ENCODE results near the gene CLIC4. TPM values are rescaled to one million over a fixed set of nuclear protein-coding genes. Genes with fewer than 3 reads are reported as not detected.

The CLIC4 gene
- polyA plus RNA-seq, 1 donor (not counting 4 experiments of a cell fraction or from before 2014, with no cell fraction given), result 130 TPM

GRCh38 chr1:24773618-24774017, 28.4 kb downstream of the CLIC4 start:
- Histone ChIP-seq H3K4me1 (ENCODE audit: control insufficient read depth, extremely low read depth, insufficient read depth, low read length) (peaks cover 22% of the 10 kb centered on the region), H2AFZ (ENCODE audit: control insufficient read depth, low read length) (no peak overlapping the region), H3K9me1 (ENCODE audit: control insufficient read depth, extremely low read depth, insufficient read depth, low read length) (peaks cover 3% of the 10 kb centered on the region), H3K4me3 (ENCODE audit: control insufficient read depth in 2 of 3, extremely low read depth in 1 of 3, insufficient read depth in 2 of 3, low read depth in 1 of 3, low read length in 3 of 3) (no peak overlapping the region), H3K9ac (ENCODE audit: control insufficient read depth, extremely low read depth, insufficient read depth, low read length) (no peak overlapping the region), H3K27me3 (ENCODE audit: control insufficient read depth, extremely low read depth, insufficient read depth, low read length) (no peaks in the 10 kb centered on the region), H4K20me1 (ENCODE audit: control insufficient read depth, extremely low read depth, insufficient read depth, low read length) (peaks cover 5% of the 10 kb centered on the region), H3K36me3 (ENCODE audit: control insufficient read depth in 2 of 2, extremely low read depth in 1 of 2, insufficient read depth in 2 of 2, low read length in 2 of 2) (peaks cover 0 to 3% of the 10 kb centered on the region in 2 experiments), H3K79me2 (ENCODE audit: control insufficient read depth, insufficient read depth, low read length) (peaks cover 76% of the 10 kb centered on the region), H3K4me2 (ENCODE audit: control insufficient read depth, extremely low read depth, insufficient read depth, low read depth, low read length) (no peak overlapping the region), H3K27ac (ENCODE audit: control insufficient read depth, insufficient read depth, low read length) (no peak overlapping the region), H3K9me3 (ENCODE audit: control insufficient read depth, low read depth, low read length) (no peaks in the 10 kb centered on the region)
- no peak for DNase-seq (ENCODE audit: low read depth, low spot score)
- no peak for FAIRE-seq
- dilution Hi-C loops (cut with MboI; ENCODE audit: extremely low pct_ligation_motif_present, low sequenced_read_pairs), result no loop called here
- no peak for TF ChIP-seq CTCF (optimal IDR thresholded peaks at IDR 0.05 in 1 of 3, IDR thresholded peaks at IDR 0.05 in 1 of 3, conservative IDR thresholded peaks at IDR 0.05 in 1 of 3; ENCODE audit: extremely low read depth in 1 of 3, insufficient read depth in 2 of 3, low read length in 3 of 3)
- no peak for TF ChIP-seq EZH2 (IDR thresholded peaks at IDR 0.05; ENCODE audit: low read length)

GRCh38 chr1:24775348-24775747, 30.1 kb downstream of the CLIC4 start:
- TF ChIP-seq EZH2 (IDR thresholded peaks at IDR 0.05; ENCODE audit: low read length) (no peak), CTCF (optimal IDR thresholded peaks at IDR 0.05 in 1 of 3, IDR thresholded peaks at IDR 0.05 in 1 of 3, conservative IDR thresholded peaks at IDR 0.05 in 1 of 3; ENCODE audit: extremely low read depth in 1 of 3, insufficient read depth in 2 of 3, low read length in 3 of 3) (no peak)
- Histone ChIP-seq H3K4me3 (ENCODE audit: control insufficient read depth in 2 of 3, extremely low read depth in 1 of 3, insufficient read depth in 2 of 3, low read depth in 1 of 3, low read length in 3 of 3) (no peak overlapping the region), H3K9me3 (ENCODE audit: control insufficient read depth, low read depth, low read length) (no peaks in the 10 kb centered on the region), H3K36me3 (ENCODE audit: control insufficient read depth in 2 of 2, extremely low read depth in 1 of 2, insufficient read depth in 2 of 2, low read length in 2 of 2) (peaks cover 0 to 3% of the 10 kb centered on the region in 2 experiments), H3K9me1 (ENCODE audit: control insufficient read depth, extremely low read depth, insufficient read depth, low read length) (peaks cover 3% of the 10 kb centered on the region), H4K20me1 (ENCODE audit: control insufficient read depth, extremely low read depth, insufficient read depth, low read length) (peaks cover 5% of the 10 kb centered on the region), H3K79me2 (ENCODE audit: control insufficient read depth, insufficient read depth, low read length) (peaks cover 85% of the 10 kb centered on the region), H2AFZ (ENCODE audit: control insufficient read depth, low read length) (no peak overlapping the region), H3K27ac (ENCODE audit: control insufficient read depth, insufficient read depth, low read length) (no peak overlapping the region), H3K4me2 (ENCODE audit: control insufficient read depth, extremely low read depth, insufficient read depth, low read depth, low read length) (no peak overlapping the region), H3K27me3 (ENCODE audit: control insufficient read depth, extremely low read depth, insufficient read depth, low read length) (no peaks in the 10 kb centered on the region), H3K4me1 (ENCODE audit: control insufficient read depth, extremely low read depth, insufficient read depth, low read length) (peaks cover 13% of the 10 kb centered on the region), H3K9ac (ENCODE audit: control insufficient read depth, extremely low read depth, insufficient read depth, low read length) (no peak overlapping the region)
- dilution Hi-C loops (cut with MboI; ENCODE audit: extremely low pct_ligation_motif_present, low sequenced_read_pairs), result no loop called here
- FAIRE-seq (no peak), DNase-seq (ENCODE audit: low read depth, low spot score) (no peak)

All from keratinocyte (primary cell).